HepG2 (cell line): ENCODE results near the gene ABCC10. TPM values are rescaled to one million over a fixed set of nuclear protein-coding genes. Genes with fewer than 3 reads are reported as not detected.
A peak's percentile ranks its signal among the peaks of the same experiment; 100 is the strongest.

Experiments
- BATF2 ChIP-seq: sonication (generic); formaldehyde crosslinking; IDR thresholded peaks from 2 replicates; pipeline ENCODE4 v1.8.0; 2022; ENCODE audit warnings: mild to moderate bottlenecking, missing genetic modification reagents, moderate library complexity
- CBFB ChIP-seq: sonication (generic); formaldehyde crosslinking; IDR thresholded peaks from 2 replicates; pipeline ENCODE4 v1.4.0; 2020; ENCODE audit warnings: missing genetic modification reagents
- CHD2 ChIP-seq: IDR thresholded peaks from 2 replicates; pipeline ENCODE4 v1.6.1; 2011; ENCODE audit warnings: low read depth, low read length, improper control_type of control experiment
- CSRNP1 ChIP-seq: sonication (generic); formaldehyde crosslinking; IDR thresholded peaks from 2 replicates; pipeline ENCODE4 v1.8.1; 2023; ENCODE audit warnings: mild to moderate bottlenecking, missing genetic modification reagents
- DMTF1 ChIP-seq: sonication (generic); formaldehyde crosslinking; IDR thresholded peaks from 2 replicates; pipeline ENCODE4 v1.4.0; 2020; ENCODE audit warnings: mild to moderate bottlenecking, missing genetic modification reagents
- GMEB2 ChIP-seq: IDR thresholded peaks from 2 replicates; pipeline ENCODE4 v1.6.1; 2016; ENCODE audit warnings: missing biosample characterization, missing genetic modification reagents, low read depth
- MIER2 ChIP-seq: IDR thresholded peaks from 2 replicates; pipeline ENCODE4 v1.6.1; 2016; ENCODE audit warnings: missing biosample characterization, missing genetic modification reagents
- MIER3 ChIP-seq: IDR thresholded peaks from 2 replicates; pipeline ENCODE4 v1.6.1; 2016; ENCODE audit warnings: missing compliant biosample characterization, borderline replicate concordance
- MTF2 ChIP-seq: sonication (generic); formaldehyde crosslinking; IDR thresholded peaks from 2 replicates; pipeline ENCODE4 v1.5.0; 2020; ENCODE audit warnings: missing genetic modification reagents, borderline replicate concordance
- MXD4 ChIP-seq: IDR thresholded peaks from 2 replicates; pipeline ENCODE4 v1.6.1; 2016; ENCODE audit warnings: mild to moderate bottlenecking, missing biosample characterization, missing genetic modification reagents
- MYPOP ChIP-seq: sonication (generic); formaldehyde crosslinking; IDR thresholded peaks from 2 replicates; pipeline ENCODE4 v1.8.1; 2023; ENCODE audit warnings: mild to moderate bottlenecking, moderate library complexity, missing genetic modification reagents
- PAF1 ChIP-seq: IDR thresholded peaks from 2 replicates; pipeline ENCODE4 v1.6.1; 2016; ENCODE audit warnings: missing genetic modification reagents, missing compliant biosample characterization
- SALL1 ChIP-seq: sonication (generic); formaldehyde crosslinking; IDR thresholded peaks from 2 replicates; pipeline ENCODE4 v1.8.0; 2022; ENCODE audit warnings: mild to moderate bottlenecking, missing genetic modification reagents
- SP4 ChIP-seq: sonication (generic); formaldehyde crosslinking; IDR thresholded peaks from 2 replicates; pipeline ENCODE4 v1.8.1; 2023; ENCODE audit warnings: mild to moderate bottlenecking, missing genetic modification reagents
- SRY ChIP-seq: sonication (generic); formaldehyde crosslinking; IDR thresholded peaks from 2 replicates; pipeline ENCODE4 v1.8.0; 2022; ENCODE audit warnings: mild to moderate bottlenecking, missing genetic modification reagents
- TCF7L2 ChIP-seq: IDR thresholded peaks from 2 replicates; pipeline ENCODE4 v1.6.1; 2011; ENCODE audit warnings: mild to moderate bottlenecking, low read depth, low read length, moderate library complexity
- ZBTB44 ChIP-seq: sonication (generic); formaldehyde crosslinking; IDR thresholded peaks from 2 replicates; pipeline ENCODE4 v1.4.0; 2020; ENCODE audit warnings: missing genetic modification reagents
- ZC3H13 ChIP-seq: sonication (generic); formaldehyde crosslinking; IDR thresholded peaks from 2 replicates; pipeline ENCODE4 v1.8.1; 2023; ENCODE audit warnings: mild to moderate bottlenecking, missing genetic modification reagents, moderate library complexity
- ZNF44 ChIP-seq: sonication (generic); formaldehyde crosslinking; IDR thresholded peaks from 2 replicates; pipeline ENCODE4 v1.5.1; 2020; ENCODE audit warnings: mild to moderate bottlenecking, missing genetic modification reagents
- ZNF776 ChIP-seq: sonication (generic); formaldehyde crosslinking; IDR thresholded peaks from 2 replicates; pipeline ENCODE4 v1.4.0; 2020; ENCODE audit warnings: mild to moderate bottlenecking, missing genetic modification reagents
- ZSCAN29 ChIP-seq: sonication (generic); formaldehyde crosslinking; conservative IDR thresholded peaks from 2 replicates; pipeline ENCODE4 v1.4.0; 2020; ENCODE audit warnings: mild to moderate bottlenecking, missing genetic modification reagents
- polyA plus RNA-seq, 8 experiments: library from polyadenylated mRNA; depleted of rRNA in 3 of 8; stranded (reverse) in 7 of 8; unstranded in 1 of 8; fragments of >200 nt; fragmentation: Illumina TruSeq in 4 of 8; extraction: Trizol in 4 of 8; gene quantifications; 2 replicates each; pipeline versions ENCODE4 v1.2.1 to v1.2.3, GENCODE V29; 2011 to 2016; ENCODE audit warnings: low read depth in 4 of 8, missing spikeins in 1 of 8, mixed read lengths in 1 of 8; ENCODE audit not compliant: insufficient read depth in 1 of 8
- total RNA-seq, 5 experiments: library from RNA; depleted of rRNA; stranded (reverse); fragments of >200 nt; fragmentation: Illumina TruSeq; extraction: Trizol; gene quantifications; 2 replicates each; pipeline ENCODE4 v1.2.3, GENCODE V29; 2016; ENCODE audit warnings: low read depth in 1 of 5

Gene ABCC10
- total and polyA plus RNA-seq, 2 of the 13 experiments (the other 11 are each of a cell fraction or from before 2014, with no cell fraction given) = 16.0 to 24.3 TPM

GRCh38 chr6:43427406-43428111 lies at the start of gene ABCC10 (continued):
- peak; percentile 49; the same call in 1 of the 2 replicates for TF ChIP-seq SALL1 (CRISPR knock-in tag)
- TF ChIP-seq TCF7L2 = no peak
- TF ChIP-seq ZBTB44 = no peak
- TF ChIP-seq ZSCAN29 = 0 out of 2 replicates have a peak, but pooled peaks have one; percentile 34
- TF ChIP-seq ZNF44 = no peak
- TF ChIP-seq ZNF776 (CRISPR knock-in tag) = peak; percentile 91; the same call in 1 of the 2 replicates
- 0 out of 2 replicates have a peak, but pooled peaks have one; percentile 23 for TF ChIP-seq DMTF1 (CRISPR knock-in tag)
- TF ChIP-seq CHD2 = peak; percentile 96
- peak; percentile 13; the same call in 1 of the 2 replicates for TF ChIP-seq ZC3H13 (CRISPR knock-in tag)
- peak; percentile 72 for TF ChIP-seq GMEB2 (CRISPR knock-in tag)
- peak; percentile 48; the same call in 1 of the 2 replicates for TF ChIP-seq MTF2 (CRISPR knock-in tag)
- peak; percentile 92 for TF ChIP-seq SRY (CRISPR knock-in tag)
- peak; percentile 25; the same call in 1 of the 2 replicates for TF ChIP-seq MIER2 (CRISPR knock-in tag)
- TF ChIP-seq MXD4 (CRISPR knock-in tag) = peak; percentile 68; the same call in 1 of the 2 replicates
- peak; percentile 81 for TF ChIP-seq SP4 (CRISPR knock-in tag)
- no peak for TF ChIP-seq BATF2
- no peak for TF ChIP-seq PAF1 (CRISPR knock-in tag)
- TF ChIP-seq CBFB (CRISPR knock-in tag) = no peak
- peak; percentile 65; the same call in 1 of the 2 replicates for TF ChIP-seq CSRNP1
- peak; percentile 61; the same call in 1 of the 2 replicates for TF ChIP-seq MIER3 (CRISPR knock-in tag)
- peak; percentile 99 for TF ChIP-seq MYPOP (CRISPR knock-in tag)
